Measurements from ENCODE around the gene RP9.

Gene RP9

DNA sequence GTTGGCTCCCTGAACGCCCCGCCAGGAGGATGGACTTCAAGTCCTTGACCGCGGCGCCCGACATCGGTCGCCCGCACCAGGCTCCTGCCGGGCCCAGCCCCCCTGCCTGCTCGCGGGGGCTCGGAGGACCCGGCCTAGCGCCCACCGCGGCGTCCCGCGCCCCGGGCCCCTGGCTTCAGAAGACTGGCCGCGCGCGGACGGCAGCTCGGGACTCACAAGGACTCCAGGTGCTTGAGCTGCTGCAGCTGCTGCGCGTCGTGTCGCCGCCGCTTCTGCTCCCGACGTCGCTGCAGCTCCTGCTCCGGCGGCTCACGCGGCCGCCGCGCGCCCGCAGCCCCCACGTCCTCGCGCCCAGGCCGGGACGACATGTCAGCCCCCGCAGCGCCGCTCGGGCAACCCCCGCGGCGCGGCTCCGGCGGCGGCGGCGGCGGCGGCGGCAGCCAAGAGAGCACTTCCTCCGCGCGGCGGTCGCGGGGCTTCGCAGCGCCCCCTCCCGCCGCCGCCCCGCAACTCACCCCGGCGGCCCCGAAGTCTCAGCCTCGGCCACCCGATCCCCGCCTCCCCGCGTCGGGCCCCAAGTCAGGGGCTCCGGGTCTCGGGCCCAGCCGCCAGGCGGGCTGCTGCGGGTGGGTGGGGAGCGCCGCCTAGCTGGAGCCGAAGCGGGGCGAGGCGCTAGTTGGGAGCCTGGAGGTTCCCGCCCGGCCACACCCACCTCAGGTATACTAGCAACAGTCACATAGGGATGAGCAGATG lies at the start of gene RP9:
RP9 (minus strand) TSS at position 400 of the 753 bp plus-strand sequence; CDS start at position 368, 32 bp downstream.
- H3K27ac ChIP-seq: peak within 1 kb of the TSS; percentile 6 to 94 (median 86)

GRCh38 chr7:33157781-33158180 lies 48.6 kb upstream of the RP9 start:
- H3K27ac ChIP-seq: peak overlapping the region in 3 of 21 experiments; percentile 38 to 43 (median 38)
- no peak overlapping the region for H3K4me3 ChIP-seq

More for the DNA sequence above, at the start of gene RP9:
- peak within 1 kb of the TSS; percentile 53 to 99 (median 91) for H3K4me3 ChIP-seq

DNA sequence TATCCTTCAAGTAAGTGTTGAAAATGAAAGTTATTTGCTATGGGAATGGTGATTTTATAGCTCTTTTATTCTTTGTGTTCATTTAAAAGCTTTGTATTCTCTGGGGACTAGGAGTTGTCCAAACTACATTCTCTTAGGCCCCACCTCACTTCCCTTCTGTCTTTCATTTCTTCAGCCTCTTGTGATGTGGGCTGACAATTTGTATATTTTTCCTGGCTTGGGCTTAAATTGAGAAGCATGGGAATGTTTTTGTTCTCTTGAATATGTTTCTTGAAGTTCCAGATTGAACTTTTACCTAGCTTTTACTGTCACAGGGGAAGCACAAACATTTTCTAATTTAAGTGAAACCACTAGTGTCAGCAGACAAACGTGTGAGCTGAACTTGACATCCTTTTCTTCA lies 48.1 kb upstream of the RP9 start:
- H3K27ac ChIP-seq: peak overlapping the region in 5 of 21 experiments; percentile 23 to 54 (median 38)

DNA sequence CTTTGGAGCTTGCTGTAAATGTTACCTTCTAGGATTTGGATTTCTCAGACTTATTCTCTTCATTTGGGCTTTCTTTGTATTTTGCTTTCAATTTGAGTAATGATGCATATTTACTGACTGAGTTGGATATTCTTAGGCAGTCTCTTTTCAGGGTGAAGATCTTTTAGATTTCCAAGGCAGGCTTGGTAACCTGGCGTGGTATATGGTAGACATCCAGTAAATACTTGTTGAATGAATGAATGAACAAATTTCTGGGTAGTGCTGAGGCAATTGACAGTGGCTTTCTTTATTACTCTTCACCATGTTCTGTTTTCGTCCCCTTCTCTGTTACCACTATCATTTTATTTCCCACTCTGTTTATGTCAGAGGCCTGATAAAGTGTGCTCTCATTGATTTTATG lies 47.2 kb upstream of the RP9 start:
- Histone ChIP-seq H3K4me3 (no peak overlapping the region), H3K27ac (peak overlapping the region in 1 of 21 experiments; percentile 23)

More for the DNA sequence above, 48.1 kb upstream of the RP9 start:
- H3K4me3 ChIP-seq: no peak overlapping the region

DNA sequence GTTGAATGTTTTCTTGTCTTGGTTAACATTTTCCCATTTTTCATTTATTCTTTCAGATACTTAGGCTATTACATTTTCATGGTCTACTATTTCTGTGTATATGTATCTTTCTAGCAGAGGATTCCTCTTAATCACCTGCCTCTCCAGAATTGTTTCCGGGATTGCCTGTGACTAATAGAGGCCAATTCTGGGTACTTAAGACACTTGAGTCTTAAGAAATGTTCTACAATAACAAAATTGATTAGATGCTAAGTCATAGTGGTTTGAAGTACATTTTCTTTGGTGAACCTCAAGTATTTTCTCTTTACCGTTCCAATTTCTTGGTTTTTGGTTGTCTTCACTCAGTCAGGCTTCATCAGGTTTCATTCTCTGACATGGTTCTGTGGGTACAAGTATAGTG lies 46.6 kb upstream of the RP9 start:
- no peak overlapping the region for H3K27ac ChIP-seq

DNA sequence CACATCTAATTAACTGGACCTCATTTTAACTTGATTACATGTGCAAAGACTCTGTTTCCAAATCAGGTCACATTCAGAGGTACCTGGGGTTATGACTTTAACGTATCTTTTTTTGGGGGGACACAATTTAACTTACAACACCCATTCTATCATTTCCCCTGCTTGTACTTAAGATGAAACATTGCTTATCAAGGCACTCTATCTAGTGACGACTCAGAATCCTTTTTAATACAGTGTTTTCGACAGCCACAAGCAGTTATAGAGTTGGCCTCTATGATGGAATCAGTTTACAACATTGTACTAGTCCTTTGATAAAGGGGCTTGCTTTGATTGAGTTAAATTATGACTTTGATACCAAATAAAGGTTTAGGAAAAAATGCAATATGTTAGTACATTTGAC lies 42.9 kb upstream of the RP9 start:
- Histone ChIP-seq H3K4me3 (no peak overlapping the region), H3K27ac (no peak overlapping the region)

More for the DNA sequence above, 46.6 kb upstream of the RP9 start:
- H3K4me3 ChIP-seq: no peak overlapping the region

DNA sequence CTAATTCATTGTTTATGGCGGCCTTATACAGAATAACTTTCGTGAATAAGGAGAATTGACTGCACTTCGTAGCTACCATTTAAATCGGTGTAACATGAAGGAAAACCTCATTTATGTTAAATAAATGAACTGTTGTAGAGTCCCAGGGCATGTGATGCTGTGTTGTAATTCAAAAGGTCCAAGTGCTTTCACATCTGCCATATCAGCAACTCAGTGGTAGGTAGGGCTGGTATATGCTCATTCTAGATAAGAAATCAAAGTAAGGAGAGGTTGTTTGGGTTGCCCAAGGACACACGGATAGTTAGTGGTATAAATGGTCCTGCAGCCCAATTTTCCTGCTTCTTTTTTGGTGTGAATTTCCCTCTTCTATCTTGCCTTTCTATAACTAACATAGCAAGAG lies 36.0 kb upstream of the RP9 start:
- Histone ChIP-seq H3K4me3 (no peak overlapping the region), H3K27ac (no peak overlapping the region)

DNA sequence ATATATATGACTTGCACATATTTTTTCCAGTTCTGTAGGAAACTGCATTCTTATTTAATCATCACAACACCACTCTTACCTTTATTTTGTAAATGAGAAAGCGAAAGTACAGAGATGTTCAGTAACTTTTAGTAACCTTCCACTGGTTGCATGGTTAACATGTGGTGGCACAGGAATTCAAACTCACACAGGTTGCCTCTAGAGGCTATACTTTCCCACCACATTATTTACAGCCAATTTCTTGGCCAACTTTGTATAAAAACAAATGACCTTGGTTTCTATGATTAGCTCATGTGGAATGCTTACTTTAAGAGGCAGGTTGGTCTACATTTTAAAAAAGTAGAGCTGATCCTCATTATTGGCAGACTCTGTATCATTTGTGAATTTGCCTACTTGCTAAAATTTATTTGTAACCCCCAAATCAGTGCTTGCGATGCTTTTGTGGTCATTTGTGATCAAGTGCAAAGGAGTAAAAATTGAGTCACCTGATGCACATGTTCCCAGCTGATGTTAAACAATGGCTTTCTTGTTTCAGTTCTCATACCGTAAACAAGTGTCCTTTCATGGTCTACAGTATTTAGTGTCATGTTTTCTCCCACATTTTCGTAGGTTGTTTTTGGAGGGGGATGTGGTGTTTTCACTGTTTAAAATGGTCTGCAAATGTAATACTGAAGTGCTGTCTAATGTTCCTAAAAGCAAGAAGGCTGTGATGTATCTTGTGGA lies 35.0 kb upstream of the RP9 start:
- Histone ChIP-seq H3K4me3 (no peak overlapping the region), H3K27ac (no peak overlapping the region)

- H3K4me3 ChIP-seq: no peak overlapping the region
- H3K27ac ChIP-seq: no peak overlapping the region
Observed at GRCh38 chr7:33142585-33142984, 33.4 kb upstream of the RP9 start.

DNA sequence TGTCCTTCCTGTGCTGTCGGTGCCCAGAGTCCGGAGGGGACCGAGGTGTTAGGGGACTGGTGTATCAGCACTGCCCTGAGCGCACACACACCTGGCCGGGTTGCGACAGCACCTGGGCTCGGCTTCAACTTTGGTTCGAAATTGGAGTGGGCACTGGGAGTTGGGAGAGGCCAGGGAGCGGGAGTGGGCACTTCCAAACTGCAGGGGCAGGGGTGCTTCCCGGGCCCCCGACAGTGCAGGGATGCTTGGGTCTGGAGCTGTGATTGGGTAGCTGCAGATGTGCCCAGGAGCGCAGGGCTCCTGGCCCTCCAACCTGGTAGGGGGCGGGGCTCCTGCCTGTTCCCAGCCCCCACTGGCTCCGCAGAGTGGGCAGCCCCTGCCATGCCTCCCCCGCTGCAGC lies 27.9 kb upstream of the RP9 start:
- no peak overlapping the region for H3K4me3 ChIP-seq
- H3K27ac ChIP-seq: no peak overlapping the region

DNA sequence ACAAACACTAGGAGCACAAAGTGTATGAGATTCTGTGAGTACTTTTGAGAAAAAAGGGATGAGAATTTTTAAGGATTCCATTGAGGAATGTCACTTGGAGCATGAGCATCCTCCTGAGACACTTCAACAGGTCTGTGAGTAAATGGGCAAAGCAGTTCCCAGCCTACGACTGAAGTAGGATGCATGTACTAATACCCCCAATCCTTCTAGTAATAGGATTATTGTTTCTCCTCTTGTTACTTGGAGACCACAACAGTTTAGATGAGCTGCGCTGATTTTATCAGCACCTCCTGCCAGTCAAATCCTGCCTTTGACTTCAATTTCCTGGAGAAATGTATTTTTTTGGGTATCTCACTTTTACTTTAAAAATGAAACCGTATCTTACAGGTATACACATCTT lies 21.0 kb upstream of the RP9 start:
- Histone ChIP-seq H3K27ac (peak overlapping the region in 5 of 21 experiments; percentile 66 to 84 (median 81)), H3K4me3 (peak overlapping the region; percentile 40 to 78 (median 73))

- H3K27ac ChIP-seq: peak overlapping the region in 18 of 21 experiments; percentile 53 to 88 (median 82)
Observed at GRCh38 chr7:33129806-33130153, 20.6 kb upstream of the RP9 start.

GRCh38 chr7:33128990-33129805 lies 20.0 kb upstream of the RP9 start, which contains the start of gene BBS9:
Gene BBS9, plus strand, starts transcription at chr7:33129564. Its CDS starts 16,689 bp downstream, at chr7:33146253.
- H3K4me3 ChIP-seq: peak within 1 kb of the TSS; percentile 40 to 78 (median 73)
- peak within 1 kb of the TSS; percentile 14 to 88 (median 81) for H3K27ac ChIP-seq

More at GRCh38 chr7:33129806-33130153, 20.6 kb upstream of the RP9 start:
- peak overlapping the region; percentile 40 to 78 (median 73) for H3K4me3 ChIP-seq

DNA sequence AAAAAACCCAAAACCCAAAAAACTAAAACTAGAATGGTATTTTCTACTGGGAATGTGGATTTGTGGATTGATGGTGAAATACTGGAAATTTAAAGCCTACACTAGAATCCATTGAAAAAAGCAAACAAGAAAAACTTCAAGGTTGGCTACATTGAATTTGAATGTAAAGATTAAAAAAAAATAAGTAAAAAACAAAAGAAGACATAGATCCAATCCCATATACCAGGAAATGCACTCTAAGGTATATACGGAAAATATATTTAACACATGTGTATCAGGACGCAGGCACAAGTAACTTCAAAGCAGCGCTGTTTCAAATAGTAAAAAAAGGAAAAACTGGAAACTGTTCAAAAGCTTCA lies 19.4 kb upstream of the RP9 start:
- H3K4me3 ChIP-seq: peak overlapping the region; percentile 40 to 78 (median 73)
- peak overlapping the region; percentile 14 to 88 (median 81) for H3K27ac ChIP-seq

- H3K27ac ChIP-seq: no peak overlapping the region
Observed at GRCh38 chr7:33127085-33127484, 17.9 kb upstream of the RP9 start.

DNA sequence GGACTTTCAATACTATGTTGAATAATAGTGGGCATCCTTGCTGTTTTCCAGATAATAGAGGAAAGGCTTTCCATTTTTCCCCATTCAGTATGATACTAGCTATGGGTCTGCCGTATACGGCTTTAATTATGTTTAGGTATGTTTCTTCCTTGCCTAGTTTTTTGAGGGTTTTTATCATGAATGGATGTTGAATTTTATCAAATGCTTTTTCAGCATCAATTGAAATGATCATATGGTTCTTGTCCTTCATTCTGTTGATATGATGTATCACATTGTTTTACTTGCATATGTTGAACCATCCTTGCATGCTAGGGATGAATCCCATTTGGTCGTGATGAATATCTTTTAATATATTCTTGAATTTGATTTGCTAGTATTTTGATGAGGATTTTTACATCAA lies 9.2 kb upstream of the RP9 start:
- Histone ChIP-seq H3K27ac (no peak overlapping the region), H3K4me3 (no peak overlapping the region)

More at GRCh38 chr7:33127085-33127484, 17.9 kb upstream of the RP9 start:
- no peak overlapping the region for H3K4me3 ChIP-seq

DNA sequence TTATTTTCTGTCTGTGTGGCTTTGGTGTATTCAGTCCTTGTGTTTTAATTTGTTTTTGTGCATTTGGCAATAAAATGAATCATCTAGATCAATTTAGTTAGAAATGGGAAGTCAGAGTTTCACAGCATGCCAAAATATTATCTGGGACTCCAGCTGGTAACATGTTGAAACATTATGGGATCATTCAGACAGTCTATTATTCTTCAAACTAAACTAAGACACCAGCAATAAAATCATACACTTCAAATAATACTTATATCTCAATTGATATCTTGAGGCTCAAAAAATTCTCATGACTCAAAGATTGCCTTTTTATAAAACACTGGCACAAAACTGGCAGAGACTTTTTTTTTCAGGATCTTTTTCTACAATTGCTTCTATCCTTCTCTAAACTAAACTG lies 5.8 kb upstream of the RP9 start:
- no peak overlapping the region for H3K4me3 ChIP-seq
- H3K27ac ChIP-seq: no peak overlapping the region

- H3K4me3 ChIP-seq: no peak overlapping the region
Observed at GRCh38 chr7:33111614-33112013, 2.4 kb upstream of the RP9 start.

DNA sequence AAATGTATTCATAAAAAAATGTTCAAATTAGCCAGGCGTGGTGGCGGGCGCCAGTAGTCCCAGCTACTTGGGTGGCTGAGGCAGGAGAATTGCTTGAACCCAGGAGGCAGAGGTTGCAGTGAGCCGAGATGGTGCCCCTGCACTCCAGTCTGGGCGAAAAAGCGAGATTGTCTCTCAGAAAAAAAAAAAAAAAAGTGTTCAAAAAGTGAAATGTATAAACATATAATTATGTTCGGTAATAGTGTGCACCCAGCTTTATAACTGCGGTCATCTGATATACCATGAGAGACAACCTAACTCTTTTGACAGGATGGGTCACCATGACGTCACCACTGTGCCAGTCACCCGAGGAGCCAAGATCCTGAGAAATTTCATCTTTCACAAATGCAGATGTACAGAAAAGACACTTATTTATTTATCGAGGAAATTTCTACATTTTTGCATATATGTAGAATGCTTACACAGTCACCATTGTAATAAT lies 594 bp upstream of the RP9 start:
- Histone ChIP-seq H3K27ac (peak overlapping the region in 11 of 21 experiments; percentile 51 to 94 (median 90)), H3K4me3 (peak overlapping the region; percentile 53 to 99 (median 91))

More at GRCh38 chr7:33111614-33112013, 2.4 kb upstream of the RP9 start:
- H3K27ac ChIP-seq: no peak overlapping the region

- H3K27ac ChIP-seq: peak overlapping the region in 20 of 21 experiments; percentile 67 to 94 (median 86)
- peak overlapping the region; percentile 53 to 99 (median 91) for H3K4me3 ChIP-seq
Observed at GRCh38 chr7:33108554-33109004, 625 bp downstream of the RP9 start.

All from skin epidermis (tissue), 12 donors.